H9 (cell line): ENCODE results near the gene JAKMIP1. TPM values are rescaled to one million over a fixed set of nuclear protein-coding genes. Genes with fewer than 3 reads are reported as not detected.

Source experiments
- DNase-seq: peaks from one replicate; pipeline ENCODE4 v3.0.0-alpha.2; 2017
- H2AFZ ChIP-seq: one replicate; pipeline ENCODE4 v1.6.1; 2013; ENCODE audit warnings: mild to moderate bottlenecking, low read length, control low read depth, moderate library complexity
- H2AK5ac ChIP-seq: 2 replicates; pipeline ENCODE4 v1.6.1; 2013; ENCODE audit warnings: low read length, control low read depth, mixed read lengths; ENCODE audit not compliant: insufficient read length
- H2BK120ac ChIP-seq: one replicate; pipeline ENCODE4 v1.6.1; 2013; ENCODE audit warnings: low read depth, mild to moderate bottlenecking, low read length, control low read depth, inconsistent platforms; ENCODE audit not compliant: poor library complexity, severe bottlenecking
- H2BK12ac ChIP-seq: 2 replicates; pipeline ENCODE4 v1.6.1; 2013; ENCODE audit warnings: low read length, control low read depth, mixed read lengths, low read depth; ENCODE audit not compliant: insufficient read length
- H2BK15ac ChIP-seq: 2 replicates; pipeline ENCODE4 v1.6.1; 2013; ENCODE audit warnings: low read depth, low read length, control low read depth
- H2BK20ac ChIP-seq: one replicate; pipeline ENCODE4 v1.6.1; 2013; ENCODE audit warnings: low read depth, mild to moderate bottlenecking, low read length, control low read depth, inconsistent platforms; ENCODE audit not compliant: poor library complexity, severe bottlenecking
- H2BK5ac ChIP-seq: 2 replicates; pipeline ENCODE4 v1.6.1; 2013; ENCODE audit warnings: low read length, control low read depth, mixed read lengths; ENCODE audit not compliant: insufficient read length
- H3K14ac ChIP-seq: 2 replicates; pipeline ENCODE4 v1.6.1; 2013; ENCODE audit warnings: low read length, control low read depth; ENCODE audit not compliant: insufficient read depth
- H3K18ac ChIP-seq: 2 replicates; pipeline ENCODE4 v1.6.1; 2013; ENCODE audit warnings: low read depth, mild to moderate bottlenecking, mixed read lengths, low read length, control low read depth; ENCODE audit not compliant: insufficient read length
- H3K23ac ChIP-seq: 2 replicates; pipeline ENCODE4 v1.6.1; 2013; ENCODE audit warnings: low read length, control low read depth, mixed read lengths, low read depth; ENCODE audit not compliant: insufficient read length
- H3K23me2 ChIP-seq: 2 replicates; pipeline ENCODE4 v1.6.1; 2013; ENCODE audit warnings: low read depth, mild to moderate bottlenecking, mixed read lengths, low read length, control low read depth; ENCODE audit not compliant: insufficient read length, poor library complexity, severe bottlenecking
- H3K27ac ChIP-seq: 2 replicates; pipeline ENCODE4 v1.5.1; 2013; ENCODE audit warnings: low read length, control low read depth, mixed read lengths, low read depth; ENCODE audit not compliant: insufficient read length
- H3K27me3 ChIP-seq: 2 replicates; pipeline ENCODE4 v1.6.1; 2013; ENCODE audit warnings: low read length, control low read depth, inconsistent platforms; ENCODE audit not compliant: insufficient read depth
- H3K4ac ChIP-seq: 2 replicates; pipeline ENCODE4 v1.6.1; 2013; ENCODE audit warnings: low read depth, mild to moderate bottlenecking, control low read depth, inconsistent platforms, low read length, moderate library complexity
- H3K4me1 ChIP-seq: 2 replicates; pipeline ENCODE4 v1.6.1; 2013; ENCODE audit warnings: low read length, control low read depth, inconsistent platforms; ENCODE audit not compliant: insufficient read depth
- H3K4me2 ChIP-seq: 2 replicates; pipeline ENCODE4 v1.6.1; 2013; ENCODE audit warnings: low read length, control low read depth, mixed read lengths; ENCODE audit not compliant: insufficient read length, insufficient read depth
- H3K56ac ChIP-seq: 2 replicates; pipeline ENCODE4 v1.6.1; 2013; ENCODE audit warnings: low read depth, mild to moderate bottlenecking, mixed read lengths, low read length, control low read depth; ENCODE audit not compliant: insufficient read length
- H3K79me1 ChIP-seq: 2 replicates; pipeline ENCODE4 v1.6.1; 2013; ENCODE audit warnings: low read depth, mild to moderate bottlenecking, moderate library complexity, low read length, control low read depth, inconsistent platforms; ENCODE audit not compliant: insufficient read depth, poor library complexity, severe bottlenecking
- H3K79me2 ChIP-seq: 2 replicates; pipeline ENCODE4 v1.6.1; 2013; ENCODE audit warnings: low read length, control low read depth, inconsistent platforms; ENCODE audit not compliant: insufficient read depth
- H3K9ac ChIP-seq: 2 replicates; pipeline ENCODE4 v1.6.1; 2013; ENCODE audit warnings: low read length, control low read depth, mixed read lengths; ENCODE audit not compliant: insufficient read length; ENCODE audit errors: extremely low read depth
- H3K9me3 ChIP-seq: one replicate; pipeline ENCODE4 v1.6.1; 2013; ENCODE audit warnings: low read depth, low read length, inconsistent platforms; ENCODE audit not compliant: control insufficient read depth
- H3T11ph ChIP-seq: one replicate; pipeline ENCODE4 v1.6.1; 2013; ENCODE audit warnings: mild to moderate bottlenecking, low read length, control low read depth, inconsistent platforms
- H4K20me1 ChIP-seq: one replicate; pipeline ENCODE4 v1.6.1; 2013; ENCODE audit not compliant: control insufficient read depth, insufficient read length, insufficient read depth
- H4K5ac ChIP-seq: 2 replicates; pipeline ENCODE4 v1.6.1; 2013; ENCODE audit warnings: low read depth, mild to moderate bottlenecking, mixed read lengths, low read length, control low read depth; ENCODE audit not compliant: insufficient read length
- H4K8ac ChIP-seq: replicated peaks from 2 replicates; pipeline ENCODE4 v1.6.1; 2013; ENCODE audit warnings: low read length, control low read depth, mixed read lengths, low read depth; ENCODE audit not compliant: insufficient read length
- H4K91ac ChIP-seq: 2 replicates; pipeline ENCODE4 v1.6.1; 2013; ENCODE audit warnings: low read depth, mild to moderate bottlenecking, moderate library complexity, mixed read lengths, low read length, control low read depth; ENCODE audit not compliant: insufficient read length
- H3K27ac Mint-ChIP-seq, 3 experiments: 2 replicates in 2 of 3; 3 replicates in 1 of 3; pipeline ENCODE4 v1.8.0; 2020 to 2021; ENCODE audit warnings: mixed read lengths in 3 of 3, mild to moderate bottlenecking in 1 of 3, moderate library complexity in 1 of 3
- H3K27me3 Mint-ChIP-seq: 2 replicates; pipeline ENCODE4 v1.8.0; 2021; ENCODE audit warnings: low read depth, mild to moderate bottlenecking, moderate library complexity, mixed read lengths
- H3K36me3 Mint-ChIP-seq, 3 experiments: 2 replicates in 2 of 3; 3 replicates in 1 of 3; pipeline ENCODE4 v1.8.0; 2020 to 2021; ENCODE audit warnings: low read depth in 3 of 3, mixed read lengths in 3 of 3; ENCODE audit not compliant: insufficient read depth in 1 of 3
- H3K4me1 Mint-ChIP-seq, 2 experiments: 2 replicates each; pipeline ENCODE4 v1.8.0; 2020; ENCODE audit warnings: mixed read lengths in 2 of 2
- H3K4me3 Mint-ChIP-seq, 2 experiments: 2 replicates in 1 of 2; 3 replicates in 1 of 2; pipeline ENCODE4 v1.8.0; 2020 to 2021; ENCODE audit warnings: mild to moderate bottlenecking in 2 of 2, mixed read lengths in 2 of 2, moderate library complexity in 1 of 2
- H3K9me3 Mint-ChIP-seq, 2 experiments: 2 replicates in 1 of 2; 3 replicates in 1 of 2; pipeline ENCODE4 v1.8.0; 2020; ENCODE audit warnings: mild to moderate bottlenecking in 2 of 2, mixed read lengths in 2 of 2, moderate library complexity in 1 of 2
- WGBS: extraction: QIAGEN DNeasy Blood & Tissue Kit; methylation state at CpG from one replicate; pipeline ENCODE4 v1.1.7; 2013; ENCODE audit warnings: missing lambda C conversion rate, low lambda C conversion rate, mixed read lengths; ENCODE audit not compliant: insufficient read length; ENCODE audit errors: extremely low coverage; 5-methylcytosine and 5-hydroxymethylcytosine counted together
- total RNA-seq: library from RNA; stranded (reverse); gene quantifications from 2 replicates; pipeline ENCODE4 v1.2.1, GENCODE V29; 2021
- TF ChIP-seq, protein P1 (sequence below): fragments of 200-600 bp; sonication (generic); conservative IDR thresholded peaks from 3 replicates; pipeline ENCODE4 v1.8.0; 2021; ENCODE audit warnings: antibody characterized with exemption, mild to moderate bottlenecking

JAKMIP1 gene
- total RNA-seq, 1 experiment from 2014 or later: 1.5 TPM

DNA sequence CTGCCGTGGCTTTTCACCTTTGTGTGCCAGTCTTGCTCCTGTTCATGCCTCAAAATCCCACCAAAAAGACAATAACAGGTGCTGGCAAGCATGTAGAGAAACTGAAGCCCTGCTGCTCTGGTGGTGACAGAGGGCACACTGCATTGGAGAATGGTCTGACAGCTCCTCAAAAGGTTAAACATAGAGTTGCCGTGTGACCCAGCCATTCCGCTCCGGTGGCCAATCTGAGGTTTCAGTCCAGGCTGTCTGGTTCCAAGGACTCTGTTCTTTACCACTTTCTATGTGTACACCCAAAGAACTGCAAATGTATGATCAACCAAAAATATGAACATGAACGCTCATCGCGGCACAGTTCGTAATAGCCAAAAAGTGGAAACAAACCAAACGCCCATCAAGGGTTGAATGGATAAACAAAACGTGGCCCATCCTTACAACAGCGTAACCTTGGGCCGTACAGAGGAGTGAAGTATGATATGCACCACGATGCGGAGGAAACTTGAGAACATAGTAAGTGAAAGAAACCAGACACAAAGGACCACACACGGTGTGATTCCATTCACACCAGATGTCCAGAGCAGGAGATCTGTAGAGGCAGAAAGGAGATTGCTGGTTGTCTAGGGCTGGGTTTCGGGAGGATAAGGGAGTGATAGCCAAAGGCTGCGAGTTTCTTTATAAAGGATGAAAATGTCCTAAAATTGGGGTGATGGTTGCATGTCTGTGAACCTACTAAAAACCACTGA is 35.7 kb upstream of the JAKMIP1 start:
- Histone ChIP-seq H3K27me3 (no peaks in the 10 kb centered on the region), H3K79me1 (no peaks in the 10 kb centered on the region), H3K23ac (no peak overlapping the region), H2AK5ac (no peak overlapping the region), H4K8ac (no peak overlapping the region), H2AFZ (no peak overlapping the region), H3K9ac (no peak overlapping the region), H3K23me2 (no peaks in the 10 kb centered on the region), H3K79me2 (no peaks in the 10 kb centered on the region), H2BK20ac (no peak overlapping the region), H2BK5ac (no peak overlapping the region), H3K4me2 (no peak overlapping the region), H4K20me1 (no peaks in the 10 kb centered on the region), H2BK120ac (no peak overlapping the region), H3K14ac (no peak overlapping the region), H3K4me1 (no peaks in the 10 kb centered on the region), H4K5ac (no peak overlapping the region), H3K18ac (no peak overlapping the region), H3K4ac (no peak overlapping the region), H4K91ac (no peak overlapping the region), H3K27ac (no peak overlapping the region), H2BK15ac (no peak overlapping the region), H3K9me3 (no peaks in the 10 kb centered on the region), H2BK12ac (no peak overlapping the region), H3T11ph (no peak overlapping the region), H3K56ac (no peak overlapping the region)
- Mint-ChIP-seq H3K4me3 (no peak overlapping the region), H3K9me3 (no peaks in the 10 kb centered on the region), H3K27ac (no peak overlapping the region), H3K27me3 (peaks cover 7% of the 10 kb centered on the region; the same call in 1 of the 2 replicates), H3K4me1 (no peaks in the 10 kb centered on the region), H3K36me3 (no peaks in the 10 kb centered on the region)
- DNase-seq: peak; percentile 15
- WGBS: no CpG with 5 or more reads among the region's 17 CpGs
- TF ChIP-seq, protein P1, sequence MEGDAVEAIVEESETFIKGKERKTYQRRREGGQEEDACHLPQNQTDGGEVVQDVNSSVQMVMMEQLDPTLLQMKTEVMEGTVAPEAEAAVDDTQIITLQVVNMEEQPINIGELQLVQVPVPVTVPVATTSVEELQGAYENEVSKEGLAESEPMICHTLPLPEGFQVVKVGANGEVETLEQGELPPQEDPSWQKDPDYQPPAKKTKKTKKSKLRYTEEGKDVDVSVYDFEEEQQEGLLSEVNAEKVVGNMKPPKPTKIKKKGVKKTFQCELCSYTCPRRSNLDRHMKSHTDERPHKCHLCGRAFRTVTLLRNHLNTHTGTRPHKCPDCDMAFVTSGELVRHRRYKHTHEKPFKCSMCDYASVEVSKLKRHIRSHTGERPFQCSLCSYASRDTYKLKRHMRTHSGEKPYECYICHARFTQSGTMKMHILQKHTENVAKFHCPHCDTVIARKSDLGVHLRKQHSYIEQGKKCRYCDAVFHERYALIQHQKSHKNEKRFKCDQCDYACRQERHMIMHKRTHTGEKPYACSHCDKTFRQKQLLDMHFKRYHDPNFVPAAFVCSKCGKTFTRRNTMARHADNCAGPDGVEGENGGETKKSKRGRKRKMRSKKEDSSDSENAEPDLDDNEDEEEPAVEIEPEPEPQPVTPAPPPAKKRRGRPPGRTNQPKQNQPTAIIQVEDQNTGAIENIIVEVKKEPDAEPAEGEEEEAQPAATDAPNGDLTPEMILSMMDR: no peak
